Right cardiac atrium (tissue), 5 donors: ENCODE results near the gene MECP2. TPM values are rescaled to one million over a fixed set of nuclear protein-coding genes. Genes with fewer than 3 reads are reported as not detected.
"Not testable (repeated sequence)": the region's sequence is repeated elsewhere in the genome, so short reads cannot be mapped to it uniquely, and the experiment has no call there.

Experiments used
- ATAC-seq, 2 donors: fragments of 200-7000 bp; cut with Tn5 transposase; one replicate each; pipeline versions ENCODE4 v1.8.0 to v1.9.1; 2020; ENCODE audit warnings: moderate library complexity in 2 of 2, mild to moderate bottlenecking in 1 of 2
- DNase-seq, 3 donors: peaks; one replicate each; pipeline ENCODE4 v3.0.0-alpha.2; 2020
- H3K27ac ChIP-seq: one replicate; pipeline ENCODE4 v1.5.1; 2013; ENCODE audit warnings: mild to moderate bottlenecking, low read length, control low read depth, moderate library complexity
- H3K27me3 ChIP-seq: one replicate; pipeline ENCODE4 v1.6.1; 2013; ENCODE audit not compliant: control insufficient read depth, insufficient read depth
- H3K4me1 ChIP-seq: one replicate; pipeline ENCODE4 v1.6.1; 2013; ENCODE audit warnings: low read length; ENCODE audit not compliant: control insufficient read depth, insufficient read depth
- H3K4me3 ChIP-seq: one replicate; pipeline ENCODE4 v1.5.1; 2013; ENCODE audit warnings: low read length, control low read depth
- H3K9me3 ChIP-seq: one replicate; pipeline ENCODE4 v1.6.1; 2013; ENCODE audit warnings: low read length; ENCODE audit not compliant: control insufficient read depth
- WGBS: extraction: QIAGEN DNeasy Blood & Tissue Kit; methylation state at CpG from one replicate; pipeline ENCODE4 v1.1.7; 2013; 5-methylcytosine and 5-hydroxymethylcytosine counted together
- intact Hi-C, 4 donors: fragments of 100-400 bp; cut with DNase I; formaldehyde crosslinking; loops; one replicate each; pipeline versions ENCODE4 v1.11.0 to v1.14.0; 2022 to 2023
- polyA plus RNA-seq: library from polyadenylated mRNA; stranded (reverse); fragments of 200-250 nt; gene quantifications from one replicate; pipeline ENCODE4 v1.2.3, GENCODE V29; 2013
- total RNA-seq, 4 donors: library from RNA; stranded (reverse); fragmentation: NEBNext Ultra II Directional; extraction: Animal tissue kit (Norgen Biotek cat#: 25700); gene quantifications; one replicate each; pipeline ENCODE4 v1.2.1, GENCODE V29; 2021
- donor health status: healthy with polysubstance abuse.
- donor health status: DM: no; HTN: yes; CAD: no.
- donor health status: DM: no; HTN: no; CAD: no.
- donor health status: DM: no; HTN: yes; CAD: no; lungs with severe emphysema.
- donor health status: DM: yes; HTN: yes; CAD: no.

The MECP2 gene
- total and polyA plus RNA-seq, 5 donors = 34.9 to 50.2 (median 43.4) TPM

- ATAC-seq (no peak), DNase-seq (no peak)
- Histone ChIP-seq H3K4me3 (no peak overlapping the region), H3K4me1 (no peaks in the 10 kb centered on the region), H3K27ac (no peak overlapping the region), H3K9me3 (no peaks in the 10 kb centered on the region), H3K27me3 (no peaks in the 10 kb centered on the region)
- intact Hi-C loops = no loop called here
- 81% methylated on average over 11 of the region's 11 CpGs for WGBS
Measured at GRCh38 chrX:154004315-154004714, 93.2 kb downstream of the MECP2 start.

DNA sequence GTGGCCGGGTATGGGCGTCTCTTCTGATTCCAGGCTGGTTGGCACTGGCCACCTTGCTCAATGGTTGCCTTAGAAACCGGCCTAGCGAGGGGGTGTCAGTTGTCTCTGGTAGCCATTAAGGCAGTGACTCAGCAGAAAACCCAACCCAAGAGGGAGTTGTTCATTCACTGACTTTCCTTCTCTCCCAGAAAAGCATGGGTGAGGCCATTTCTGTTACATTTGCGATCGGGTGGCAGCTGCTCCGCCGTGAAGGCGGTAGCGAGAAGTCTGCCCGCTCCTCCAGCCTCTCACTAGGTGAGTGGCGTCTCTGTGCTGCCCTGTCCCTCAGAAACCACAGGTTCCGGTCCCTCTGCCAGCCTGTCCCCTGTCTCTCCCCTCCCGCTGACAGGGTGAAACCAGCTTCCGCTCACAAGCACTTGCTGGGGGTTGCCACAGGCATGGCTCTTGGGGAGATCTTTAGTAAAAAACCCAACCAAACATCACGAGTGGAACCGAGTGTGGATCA is 95.2 kb downstream of the MECP2 start:
- Histone ChIP-seq H3K9me3 (no peaks in the 10 kb centered on the region), H3K27ac (no peak overlapping the region), H3K27me3 (no peaks in the 10 kb centered on the region), H3K4me1 (no peaks in the 10 kb centered on the region), H3K4me3 (no peak overlapping the region)
- 79% methylated on average over 17 of the region's 17 CpGs for WGBS
- ATAC-seq = peak; percentile 40 to 58
- DNase-seq = no peak
- intact Hi-C loops = no loop called here

GRCh38 chrX:154000051-154000450 is 97.5 kb downstream of the MECP2 start:
- intact Hi-C loops = no loop called here
- Histone ChIP-seq H3K27ac (no peak overlapping the region), H3K4me1 (no peaks in the 10 kb centered on the region), H3K9me3 (no peaks in the 10 kb centered on the region), H3K4me3 (no peak overlapping the region), H3K27me3 (no peaks in the 10 kb centered on the region)
- WGBS = 65% methylated on average over 5 of the region's 5 CpGs
- no peak for ATAC-seq
- no peak for DNase-seq

- Histone ChIP-seq H3K9me3 (no peaks in the 10 kb centered on the region), H3K27me3 (no peaks in the 10 kb centered on the region), H3K4me1 (no peaks in the 10 kb centered on the region), H3K4me3 (no peak overlapping the region), H3K27ac (no peak overlapping the region)
- WGBS = 45% methylated on average over 19 of the region's 19 CpGs
- intact Hi-C loops = no loop called here
- ATAC-seq = peak in 1 of 2 donors; percentile 39
- DNase-seq = no peak
Measured at GRCh38 chrX:153999359-154000037, 98.0 kb downstream of the MECP2 start.

- ATAC-seq (no peak), DNase-seq (no peak)
- intact Hi-C loops = no loop called here
- Histone ChIP-seq H3K27me3 (no peaks in the 10 kb centered on the region), H3K27ac (no peak overlapping the region), H3K9me3 (no peaks in the 10 kb centered on the region), H3K4me3 (no peak overlapping the region), H3K4me1 (no peaks in the 10 kb centered on the region)
- WGBS = 91% methylated on average over 8 of the region's 8 CpGs
Measured at GRCh38 chrX:153995504-153995903, 102.0 kb downstream of the MECP2 start.

GRCh38 chrX:153994398-153994797 is 103.1 kb downstream of the MECP2 start:
- H3K9me3 ChIP-seq, DNase-seq, intact Hi-C loops, H3K27ac ChIP-seq, H3K4me1 ChIP-seq, H3K4me3 ChIP-seq, H3K27me3 ChIP-seq, ATAC-seq: not testable (repeated sequence)
- 83% methylated on average over 4 of the region's 5 CpGs for WGBS

DNA sequence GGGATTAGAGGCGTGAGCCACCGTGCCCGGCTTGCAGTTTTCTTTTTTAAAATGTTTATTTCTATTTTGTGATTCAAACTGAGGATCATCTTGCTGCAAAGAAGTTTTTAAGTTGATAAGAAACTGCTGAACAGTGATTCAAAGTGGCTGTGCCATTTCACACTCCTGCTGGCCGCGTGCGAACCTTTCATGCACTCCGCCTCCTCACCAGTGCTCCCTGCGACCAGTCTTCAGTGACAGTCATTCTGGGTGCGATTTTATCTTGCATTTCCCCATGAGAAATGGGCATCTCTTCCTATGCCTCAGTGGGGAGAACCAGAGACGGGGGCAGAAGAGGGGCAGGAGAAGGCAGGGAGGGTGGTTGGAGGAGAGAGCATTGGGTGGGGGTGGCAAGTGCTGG is 103.5 kb downstream of the MECP2 start:
- Histone ChIP-seq H3K27ac (no peak overlapping the region), H3K4me3 (no peak overlapping the region), H3K27me3 (no peaks in the 10 kb centered on the region), H3K4me1 (no peaks in the 10 kb centered on the region), H3K9me3 (no peaks in the 10 kb centered on the region)
- intact Hi-C loops = no loop called here
- DNase-seq = no peak
- ATAC-seq = no peak
- 84% methylated on average over 10 of the region's 10 CpGs for WGBS

DNA sequence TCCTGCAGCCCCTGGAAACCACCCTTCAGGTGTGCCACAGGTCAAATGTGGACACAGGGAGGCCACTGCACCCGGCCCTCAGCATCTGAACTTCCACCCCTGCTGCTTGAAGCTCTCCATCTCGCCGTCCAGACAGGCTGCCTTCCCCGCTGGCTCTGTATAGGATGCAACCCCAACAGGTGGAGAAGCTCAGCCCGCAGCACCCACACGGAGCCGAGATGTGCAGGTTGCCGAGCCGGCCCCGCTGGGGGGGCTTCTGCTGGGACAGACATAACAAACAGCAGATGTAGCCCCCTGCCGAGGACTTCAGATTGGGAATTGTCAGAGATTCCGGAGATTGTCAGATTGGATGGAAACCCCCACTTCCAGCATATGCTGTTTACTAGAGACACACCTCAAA is 104.4 kb downstream of the MECP2 start:
- ATAC-seq = no peak
- H3K27ac ChIP-seq = no peak overlapping the region
- H3K4me1 ChIP-seq = no peaks in the 10 kb centered on the region
- DNase-seq = no peak
- H3K4me3 ChIP-seq = no peak overlapping the region
- 79% methylated on average over 12 of the region's 12 CpGs for whole genome bisulfite sequencing
- intact Hi-C loops = no loop called here
- no peaks in the 10 kb centered on the region for H3K27me3 ChIP-seq
- no peaks in the 10 kb centered on the region for H3K9me3 ChIP-seq

- intact Hi-C loops = no loop called here
- no peak for ATAC-seq
- Histone ChIP-seq H3K9me3 (no peaks in the 10 kb centered on the region), H3K27ac (no peak overlapping the region), H3K4me1 (no peaks in the 10 kb centered on the region), H3K4me3 (no peak overlapping the region), H3K27me3 (no peaks in the 10 kb centered on the region)
- no peak for DNase-seq
- WGBS = 87% methylated on average over 8 of the region's 8 CpGs
Measured at GRCh38 chrX:153992180-153992579, 105.3 kb downstream of the MECP2 start.

DNA sequence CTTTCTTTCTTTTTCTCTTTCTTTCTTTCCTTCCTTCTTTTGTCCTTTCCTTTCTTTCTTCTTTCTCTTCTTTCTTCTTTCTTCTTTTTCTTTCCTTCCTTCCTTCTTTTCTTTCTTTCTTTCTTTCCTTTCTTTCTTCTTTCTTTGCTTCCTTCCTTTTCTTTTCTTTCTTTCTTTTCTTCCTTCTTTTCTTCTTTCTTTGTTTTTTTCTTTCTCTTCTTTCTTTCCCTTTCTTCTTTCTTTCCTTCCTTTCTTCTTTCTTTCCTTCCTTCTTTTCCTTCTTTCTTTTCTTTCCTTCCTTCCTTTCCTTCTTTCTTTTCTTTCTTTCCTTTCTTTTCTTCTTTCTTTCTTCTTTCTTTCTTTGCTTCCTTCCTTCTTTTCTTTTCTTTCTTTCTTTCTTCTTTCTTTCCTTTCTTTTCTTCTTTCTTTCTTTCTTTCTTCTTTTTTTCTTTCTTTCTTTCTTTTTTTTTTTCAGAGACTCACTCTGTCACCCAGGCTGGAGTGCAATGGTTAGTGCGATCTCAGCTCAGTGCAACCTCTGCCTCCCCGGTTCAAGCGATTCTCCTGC is 106.4 kb downstream of the MECP2 start:
- Histone ChIP-seq H3K4me3 (no peak overlapping the region), H3K9me3 (no peaks in the 10 kb centered on the region), H3K27ac (no peak overlapping the region), H3K27me3 (no peaks in the 10 kb centered on the region), H3K4me1 (no peaks in the 10 kb centered on the region)
- WGBS = 99% methylated on average over 3 of the region's 3 CpGs
- no peak for ATAC-seq
- intact Hi-C loops = no loop called here
- no peak for DNase-seq

DNA sequence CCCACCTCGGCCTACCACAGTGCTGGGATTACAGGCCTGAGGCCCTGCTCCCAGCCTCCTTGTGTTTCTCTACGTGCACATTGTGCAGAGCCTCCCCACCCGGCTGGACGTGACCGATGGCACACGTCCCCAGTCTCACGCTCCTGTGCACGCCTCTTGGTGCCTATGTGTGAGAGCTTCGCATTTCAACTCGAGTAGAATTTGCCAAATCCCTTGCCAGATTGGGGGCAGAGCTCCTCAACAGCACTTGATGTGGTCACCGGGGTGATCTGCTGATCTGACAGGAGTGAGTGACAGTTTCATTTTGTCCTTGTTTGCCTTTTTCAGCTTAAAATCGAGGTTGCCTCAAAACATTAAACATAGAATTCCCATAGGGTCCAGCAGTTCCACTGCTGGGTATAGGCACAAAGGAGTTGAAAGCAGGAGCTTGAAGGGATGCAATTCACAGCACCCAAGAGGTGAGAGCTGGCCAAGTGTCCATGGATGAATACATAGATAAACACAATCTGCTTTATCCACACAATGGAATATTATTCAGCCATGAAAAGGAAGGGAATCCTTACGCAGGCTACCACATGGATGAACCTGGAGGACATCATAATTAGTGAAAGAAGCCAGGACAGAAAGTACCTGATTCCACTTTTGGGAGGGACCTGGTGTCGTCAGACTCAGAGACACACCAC is 107.4 kb downstream of the MECP2 start:
- ATAC-seq (no peak), DNase-seq (no peak)
- Histone ChIP-seq H3K4me3 (no peak overlapping the region), H3K27me3 (no peaks in the 10 kb centered on the region), H3K27ac (no peak overlapping the region), H3K4me1 (no peaks in the 10 kb centered on the region), H3K9me3 (no peaks in the 10 kb centered on the region)
- WGBS = 91% methylated on average over 14 of the region's 14 CpGs
- intact Hi-C loops = no loop called here
